OCI-LY3 (cell line): ENCODE measurements around the gene OR1J1.
A peak's percentile ranks its signal among the peaks of the same experiment; 100 is the strongest.

Source experiments
- H2AFZ ChIP-seq: fragments of 200-600, 300-600 bp; shearing (Covaris generic); 2 replicates; pipeline ENCODE4 v1.6.0; 2014; ENCODE audit warnings: antibody characterized with exemption, low read depth, low read length
- H3K27ac ChIP-seq: fragments of 200-600, 300-600 bp; sonication (generic); 2 replicates; pipeline ENCODE4 v1.5.1; 2014; ENCODE audit warnings: mild to moderate bottlenecking, low read length, moderate library complexity, mixed read lengths
- H3K27me3 ChIP-seq: fragments of 200-600, 300-600 bp; sonication (generic); 2 replicates; pipeline ENCODE4 v1.6.1; 2014; ENCODE audit warnings: low read depth, low read length, mixed read lengths
- H3K36me3 ChIP-seq: fragments of 200-600, 300-600 bp; sonication (generic); replicated peaks from 2 replicates; pipeline ENCODE3; 2014; ENCODE audit warnings: low read depth, low read length, mixed read lengths
- H3K4me1 ChIP-seq: fragments of 300-600, 200-600 bp; sonication (generic); 2 replicates; pipeline ENCODE4 v1.6.1; 2014; ENCODE audit warnings: low read length, mixed read lengths
- H3K4me2 ChIP-seq: fragments of 200-600, 300-600 bp; sonication (generic); 2 replicates; pipeline ENCODE4 v1.6.1; 2014; ENCODE audit warnings: low read length, mixed read lengths
- H3K4me3 ChIP-seq: fragments of 300-600, 200-600 bp; sonication (generic); 2 replicates; pipeline ENCODE4 v1.5.1; 2014; ENCODE audit warnings: antibody characterized with exemption, mild to moderate bottlenecking, low read length, moderate library complexity
- H3K79me2 ChIP-seq: fragments of 300-600, 200-600 bp; shearing (Covaris generic); 2 replicates; pipeline ENCODE4 v1.6.1; 2014; ENCODE audit warnings: mild to moderate bottlenecking, low read length, mixed read lengths
- H3K9ac ChIP-seq: fragments of 300-600, 200-600 bp; shearing (Covaris generic); 2 replicates; pipeline ENCODE4 v1.6.0; 2014; ENCODE audit warnings: mild to moderate bottlenecking, low read length, moderate library complexity
- H3K9me3 ChIP-seq: fragments of 200-600, 300-600 bp; shearing (Covaris generic); 2 replicates; pipeline ENCODE4 v1.6.1; 2014; ENCODE audit warnings: low read length, mixed read lengths; ENCODE audit not compliant: insufficient read depth
- H4K20me1 ChIP-seq: fragments of 200-600, 300-600 bp; sonication (generic); 2 replicates; pipeline ENCODE4 v1.6.1; 2016; ENCODE audit warnings: low read length, mixed read lengths; ENCODE audit not compliant: insufficient read depth
- EZH2phosphoT487 ChIP-seq: fragments of 200-600 bp; shearing (Covaris generic); IDR thresholded peaks from 2 replicates; pipeline ENCODE4 v1.6.1; 2018; ENCODE audit warnings: antibody characterized with exemption, mixed run types, low read depth
- TF ChIP-seq, protein P1 (sequence below): fragments of 200-600, 300-600 bp; sonication (generic); IDR thresholded peaks from 2 replicates; pipeline ENCODE4 v1.5.1; 2014; ENCODE audit warnings: antibody characterized with exemption, low read length, low read depth

The OR1J1 gene

DNA sequence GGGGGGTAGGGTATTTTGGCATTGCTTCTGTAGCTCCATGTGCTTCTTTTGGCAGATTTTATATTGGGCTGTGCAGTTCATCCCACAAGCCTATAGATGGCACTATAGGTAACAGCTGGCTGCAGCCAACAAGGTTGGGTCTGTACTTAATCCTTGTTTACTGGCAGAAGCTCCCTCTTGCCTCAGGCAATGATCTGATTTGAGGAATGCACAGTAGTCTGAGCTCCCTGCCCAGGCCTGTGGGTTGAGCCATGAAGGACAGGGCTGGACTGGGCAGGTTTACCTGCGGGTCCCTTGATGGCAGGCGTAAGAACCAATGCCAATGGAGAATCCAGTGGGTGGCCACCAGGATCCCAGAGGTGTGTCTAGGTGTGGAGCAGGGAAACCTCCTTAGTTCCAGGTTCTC lies 21.2 kb upstream of the OR1J1 start:
- Histone ChIP-seq H3K4me1 (no peaks in the 10 kb centered on the region), H3K4me2 (no peak overlapping the region), H3K9ac (no peak overlapping the region), H3K9me3 (no peaks in the 10 kb centered on the region), H3K36me3 (no peaks in the 10 kb centered on the region), H3K27ac (no peak overlapping the region), H3K4me3 (no peak overlapping the region), H4K20me1 (no peaks in the 10 kb centered on the region), H3K79me2 (no peaks in the 10 kb centered on the region), H2AFZ (no peak overlapping the region), H3K27me3 (peaks cover 29% of the 10 kb centered on the region)
- TF ChIP-seq, protein P1, sequence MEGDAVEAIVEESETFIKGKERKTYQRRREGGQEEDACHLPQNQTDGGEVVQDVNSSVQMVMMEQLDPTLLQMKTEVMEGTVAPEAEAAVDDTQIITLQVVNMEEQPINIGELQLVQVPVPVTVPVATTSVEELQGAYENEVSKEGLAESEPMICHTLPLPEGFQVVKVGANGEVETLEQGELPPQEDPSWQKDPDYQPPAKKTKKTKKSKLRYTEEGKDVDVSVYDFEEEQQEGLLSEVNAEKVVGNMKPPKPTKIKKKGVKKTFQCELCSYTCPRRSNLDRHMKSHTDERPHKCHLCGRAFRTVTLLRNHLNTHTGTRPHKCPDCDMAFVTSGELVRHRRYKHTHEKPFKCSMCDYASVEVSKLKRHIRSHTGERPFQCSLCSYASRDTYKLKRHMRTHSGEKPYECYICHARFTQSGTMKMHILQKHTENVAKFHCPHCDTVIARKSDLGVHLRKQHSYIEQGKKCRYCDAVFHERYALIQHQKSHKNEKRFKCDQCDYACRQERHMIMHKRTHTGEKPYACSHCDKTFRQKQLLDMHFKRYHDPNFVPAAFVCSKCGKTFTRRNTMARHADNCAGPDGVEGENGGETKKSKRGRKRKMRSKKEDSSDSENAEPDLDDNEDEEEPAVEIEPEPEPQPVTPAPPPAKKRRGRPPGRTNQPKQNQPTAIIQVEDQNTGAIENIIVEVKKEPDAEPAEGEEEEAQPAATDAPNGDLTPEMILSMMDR: peak; percentile 81
- TF ChIP-seq EZH2phosphoT487: no peak

DNA sequence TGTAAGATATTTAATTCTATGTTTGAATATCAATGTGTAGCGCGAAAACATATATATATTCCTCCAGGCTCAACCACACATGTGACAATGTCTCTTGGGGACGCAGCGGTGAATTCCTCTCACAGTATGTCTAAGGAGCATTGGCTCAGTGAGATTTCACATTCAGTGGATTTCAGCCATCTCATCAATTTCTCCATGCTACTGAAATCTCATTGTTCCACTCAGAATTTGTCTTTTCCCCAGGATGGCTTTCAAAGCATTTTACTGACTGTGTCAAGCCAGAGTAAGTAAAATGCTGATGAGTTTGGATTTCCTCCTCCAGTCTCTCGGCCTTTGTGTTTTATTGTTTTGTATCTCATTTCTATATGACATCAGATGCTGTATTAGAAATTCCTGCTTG lies 1.3 kb upstream of the OR1J1 start:
- H2AFZ ChIP-seq: no peak overlapping the region
- H3K4me1 ChIP-seq: no peaks in the 10 kb centered on the region
- no peaks in the 10 kb centered on the region for H3K79me2 ChIP-seq
- TF ChIP-seq, protein P1: no peak
- no peak for TF ChIP-seq EZH2phosphoT487
- H3K27ac ChIP-seq: no peak overlapping the region
- H3K9ac ChIP-seq: no peak overlapping the region
- no peak overlapping the region for H3K4me2 ChIP-seq
- H3K9me3 ChIP-seq: no peaks in the 10 kb centered on the region
- H3K36me3 ChIP-seq: no peaks in the 10 kb centered on the region
- no peak overlapping the region for H3K4me3 ChIP-seq
- H3K27me3 ChIP-seq: no peaks in the 10 kb centered on the region
- no peaks in the 10 kb centered on the region for H4K20me1 ChIP-seq

DNA sequence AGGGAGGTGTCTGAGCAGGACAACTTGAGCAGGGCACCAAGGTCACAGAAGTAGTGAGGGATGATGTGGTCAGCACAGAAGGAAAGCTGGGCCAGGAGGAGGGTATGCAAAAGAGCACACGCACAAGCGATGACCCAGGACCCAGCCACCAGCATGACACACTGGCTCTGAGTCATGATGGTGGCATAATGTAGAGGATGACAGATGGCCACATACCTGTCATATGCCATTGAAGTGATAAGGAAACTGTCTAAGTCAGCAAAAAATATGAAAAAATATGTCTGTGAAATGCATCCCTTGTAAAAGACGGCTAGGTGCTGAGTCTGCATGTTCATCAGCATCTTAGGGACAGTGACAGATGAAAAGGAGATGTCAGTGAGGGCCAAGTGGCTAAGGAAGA lies 380 bp downstream of the OR1J1 start:
- Histone ChIP-seq H3K36me3 (no peaks in the 10 kb centered on the region), H3K4me3 (no peak overlapping the region), H3K4me1 (no peaks in the 10 kb centered on the region), H4K20me1 (no peaks in the 10 kb centered on the region), H2AFZ (no peak overlapping the region), H3K27ac (no peak overlapping the region), H3K4me2 (no peak overlapping the region), H3K79me2 (no peaks in the 10 kb centered on the region), H3K9ac (no peak overlapping the region), H3K27me3 (no peaks in the 10 kb centered on the region), H3K9me3 (no peaks in the 10 kb centered on the region)
- TF ChIP-seq, protein P1: no peak
- no peak for TF ChIP-seq EZH2phosphoT487

DNA sequence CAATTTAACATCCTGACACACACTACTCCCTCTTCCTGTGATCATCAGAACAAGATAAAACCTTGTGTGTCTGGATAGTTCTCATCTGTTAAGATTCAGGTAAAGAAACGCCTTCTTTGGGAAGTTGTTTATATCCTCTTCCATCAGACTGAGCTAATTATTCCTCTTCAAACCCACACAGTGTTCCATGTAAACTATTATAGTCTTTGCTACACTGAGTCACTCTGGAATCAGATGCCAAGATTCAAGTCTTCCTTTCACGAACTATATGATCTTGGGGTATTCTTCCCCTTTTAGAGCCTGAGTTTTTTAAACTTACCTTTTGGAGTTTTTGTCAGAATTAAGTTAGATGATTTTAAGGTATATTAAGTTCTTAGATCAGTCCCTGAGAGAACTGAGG lies 2.0 kb downstream of the OR1J1 start:
- TF ChIP-seq EZH2phosphoT487: no peak
- TF ChIP-seq, protein P1: no peak
- H3K4me3 ChIP-seq: no peak overlapping the region
- H3K79me2 ChIP-seq: no peaks in the 10 kb centered on the region
- H3K27ac ChIP-seq: no peak overlapping the region
- no peaks in the 10 kb centered on the region for H3K4me1 ChIP-seq
- no peak overlapping the region for H3K4me2 ChIP-seq
- H3K27me3 ChIP-seq: no peaks in the 10 kb centered on the region
- no peaks in the 10 kb centered on the region for H3K9me3 ChIP-seq
- no peak overlapping the region for H3K9ac ChIP-seq
- H2AFZ ChIP-seq: no peak overlapping the region
- H4K20me1 ChIP-seq: no peaks in the 10 kb centered on the region
- H3K36me3 ChIP-seq: no peaks in the 10 kb centered on the region
